Osteoblast (primary cell): ENCODE results near the gene SORCS1. TPM values are rescaled to one million over a fixed set of nuclear protein-coding genes. Genes with fewer than 3 reads are reported as not detected.

Experiments used
- DNase-seq: peaks from one replicate; pipeline ENCODE4 v3.0.0; 2011; ENCODE audit warnings: low spot score, mixed read lengths; ENCODE audit not compliant: insufficient read length; ENCODE audit errors: missing footprints
- H2AFZ ChIP-seq: 2 replicates; pipeline ENCODE4 v1.6.0; 2011; ENCODE audit warnings: mild to moderate bottlenecking, low read length
- H3K27ac ChIP-seq: 2 replicates; pipeline ENCODE4 v1.5.1; 2011; ENCODE audit warnings: mild to moderate bottlenecking, low read depth, low read length, moderate library complexity
- H3K27me3 ChIP-seq: 2 replicates; pipeline ENCODE4 v1.6.0; 2012; ENCODE audit warnings: mild to moderate bottlenecking, control low read depth, inconsistent platforms, low read length, moderate library complexity; ENCODE audit not compliant: insufficient read depth
- H3K36me3 ChIP-seq: 2 replicates; pipeline ENCODE4 v1.5.1; 2011; ENCODE audit warnings: mild to moderate bottlenecking, low read length, control low read depth, moderate library complexity; ENCODE audit not compliant: insufficient read depth
- H3K4me1 ChIP-seq: 2 replicates; pipeline ENCODE4 v1.5.1; 2011; ENCODE audit warnings: mild to moderate bottlenecking, low read length, control low read depth, moderate library complexity; ENCODE audit not compliant: insufficient read depth
- H3K4me2 ChIP-seq: 2 replicates; pipeline ENCODE4 v1.6.0; 2011; ENCODE audit warnings: mild to moderate bottlenecking, low read length; ENCODE audit not compliant: insufficient read depth
- H3K4me3 ChIP-seq: fragments of 200-600 bp; sonication (generic); 3 replicates; pipeline ENCODE4 v1.5.1; 2012; ENCODE audit warnings: mild to moderate bottlenecking, low read length, inconsistent platforms; ENCODE audit not compliant: insufficient read depth
- H3K79me2 ChIP-seq: 2 replicates; pipeline ENCODE4 v1.6.0; 2012; ENCODE audit warnings: mild to moderate bottlenecking, low read length, control low read depth, inconsistent platforms; ENCODE audit not compliant: insufficient read depth
- H3K9me3 ChIP-seq: 2 replicates; pipeline ENCODE4 v1.5.1; 2011; ENCODE audit warnings: low read depth, low read length, control low read depth
- H4K20me1 ChIP-seq: 2 replicates; pipeline ENCODE4 v1.6.0; 2012; ENCODE audit warnings: mild to moderate bottlenecking, low read length, control low read depth; ENCODE audit not compliant: insufficient read depth
- total RNA-seq: library from RNA; depleted of rRNA; stranded (reverse); fragments of >200 nt; gene quantifications from 2 replicates; pipeline ENCODE4 v1.2.3, GENCODE V29; 2012
- TF ChIP-seq, protein P1 (sequence below): IDR thresholded peaks from 2 replicates; pipeline ENCODE4 v1.5.1; 2011; ENCODE audit warnings: mild to moderate bottlenecking, low read depth, low read length, moderate library complexity; ENCODE audit errors: extremely low read depth

Gene SORCS1
- total RNA-seq, 1 donor: not detected

DNA sequence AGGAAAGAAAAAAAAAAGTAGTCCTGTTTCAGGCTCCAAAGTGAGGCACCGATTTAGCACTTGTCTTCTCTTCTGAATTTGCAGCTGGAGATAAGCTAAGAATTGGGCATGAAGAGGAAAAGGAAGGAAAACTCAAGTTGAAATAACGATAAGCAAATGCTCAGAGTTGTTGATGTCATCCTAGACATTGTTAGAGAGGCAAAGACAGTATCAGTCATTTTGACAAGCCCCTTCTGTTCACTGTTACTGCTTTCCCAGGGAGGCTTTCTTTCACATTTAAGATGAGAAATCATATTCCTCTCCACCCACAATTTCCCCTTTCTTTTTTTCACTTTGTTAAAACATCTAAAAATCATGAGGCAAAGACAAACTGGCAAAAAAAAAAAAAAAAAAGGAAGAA, 41.8 kb downstream of the SORCS1 start:
- no peaks in the 10 kb centered on the region for H3K79me2 ChIP-seq
- DNase-seq: no peak
- H3K27ac ChIP-seq: no peak overlapping the region
- H3K4me2 ChIP-seq: no peak overlapping the region
- no peaks in the 10 kb centered on the region for H3K36me3 ChIP-seq
- no peaks in the 10 kb centered on the region for H3K4me1 ChIP-seq
- no peak overlapping the region for H2AFZ ChIP-seq
- H3K27me3 ChIP-seq: no peaks in the 10 kb centered on the region
- H4K20me1 ChIP-seq: no peaks in the 10 kb centered on the region
- TF ChIP-seq, protein P1, sequence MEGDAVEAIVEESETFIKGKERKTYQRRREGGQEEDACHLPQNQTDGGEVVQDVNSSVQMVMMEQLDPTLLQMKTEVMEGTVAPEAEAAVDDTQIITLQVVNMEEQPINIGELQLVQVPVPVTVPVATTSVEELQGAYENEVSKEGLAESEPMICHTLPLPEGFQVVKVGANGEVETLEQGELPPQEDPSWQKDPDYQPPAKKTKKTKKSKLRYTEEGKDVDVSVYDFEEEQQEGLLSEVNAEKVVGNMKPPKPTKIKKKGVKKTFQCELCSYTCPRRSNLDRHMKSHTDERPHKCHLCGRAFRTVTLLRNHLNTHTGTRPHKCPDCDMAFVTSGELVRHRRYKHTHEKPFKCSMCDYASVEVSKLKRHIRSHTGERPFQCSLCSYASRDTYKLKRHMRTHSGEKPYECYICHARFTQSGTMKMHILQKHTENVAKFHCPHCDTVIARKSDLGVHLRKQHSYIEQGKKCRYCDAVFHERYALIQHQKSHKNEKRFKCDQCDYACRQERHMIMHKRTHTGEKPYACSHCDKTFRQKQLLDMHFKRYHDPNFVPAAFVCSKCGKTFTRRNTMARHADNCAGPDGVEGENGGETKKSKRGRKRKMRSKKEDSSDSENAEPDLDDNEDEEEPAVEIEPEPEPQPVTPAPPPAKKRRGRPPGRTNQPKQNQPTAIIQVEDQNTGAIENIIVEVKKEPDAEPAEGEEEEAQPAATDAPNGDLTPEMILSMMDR: no peak
- H3K4me3 ChIP-seq: no peak overlapping the region
- H3K9me3 ChIP-seq: no peaks in the 10 kb centered on the region

DNA sequence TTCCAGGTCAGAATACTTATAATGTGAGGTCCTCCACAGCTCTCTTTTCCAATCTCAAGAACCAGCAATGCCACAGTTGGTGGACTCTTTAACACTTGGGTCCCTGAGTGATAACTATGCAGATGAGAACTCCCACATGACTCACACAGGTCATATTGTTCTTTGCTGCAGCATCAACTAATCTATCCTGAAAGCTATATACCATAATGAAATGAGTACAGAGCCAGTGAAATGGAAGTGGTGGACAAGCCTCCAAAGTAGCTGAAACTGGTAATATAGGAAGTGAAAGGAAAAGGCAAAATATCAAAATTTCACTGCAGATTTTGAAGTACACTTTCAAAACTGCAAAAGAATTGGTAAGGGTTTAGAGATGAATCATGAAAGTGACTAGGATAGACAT, 45.6 kb downstream of the SORCS1 start:
- TF ChIP-seq, protein P1: no peak
- no peak for DNase-seq
- no peaks in the 10 kb centered on the region for H3K9me3 ChIP-seq
- no peaks in the 10 kb centered on the region for H4K20me1 ChIP-seq
- H3K4me1 ChIP-seq: no peaks in the 10 kb centered on the region
- no peak overlapping the region for H3K27ac ChIP-seq
- no peaks in the 10 kb centered on the region for H3K36me3 ChIP-seq
- H3K27me3 ChIP-seq: no peaks in the 10 kb centered on the region
- no peak overlapping the region for H3K4me3 ChIP-seq
- H3K4me2 ChIP-seq: no peak overlapping the region
- H3K79me2 ChIP-seq: no peaks in the 10 kb centered on the region
- H2AFZ ChIP-seq: no peak overlapping the region

DNA sequence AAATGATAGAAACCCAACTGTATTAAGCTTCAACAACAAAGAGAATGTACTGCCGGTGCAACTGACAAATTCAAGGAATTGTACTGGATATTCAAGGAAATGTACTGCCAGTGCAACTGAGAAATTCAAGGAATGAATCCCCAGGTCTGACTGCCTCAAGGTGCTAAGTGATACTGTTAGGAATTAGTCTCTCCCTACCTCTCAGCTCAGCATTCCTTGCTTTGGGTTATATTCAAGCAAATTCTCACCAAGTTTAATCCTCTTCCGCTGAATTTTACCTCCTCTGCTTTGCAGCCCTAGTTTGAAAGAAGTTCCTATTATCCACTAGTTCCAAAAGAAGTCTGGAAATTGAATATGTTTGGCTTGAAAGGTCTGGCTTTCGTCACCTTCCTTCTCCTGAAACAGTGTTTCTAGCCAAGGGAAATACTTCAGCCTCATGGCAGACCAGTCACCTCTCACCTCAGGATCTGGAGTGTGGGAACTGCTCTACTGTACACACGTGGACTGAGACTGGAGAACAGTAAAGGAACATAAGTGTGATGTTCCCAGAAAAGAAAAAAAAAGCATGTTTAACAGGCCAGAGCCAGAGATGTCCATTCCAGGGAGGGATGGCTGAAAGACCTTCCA, 60.4 kb downstream of the SORCS1 start:
- Histone ChIP-seq H3K9me3 (no peaks in the 10 kb centered on the region), H3K4me3 (no peak overlapping the region), H3K4me2 (no peak overlapping the region), H3K4me1 (no peaks in the 10 kb centered on the region), H4K20me1 (no peaks in the 10 kb centered on the region), H3K36me3 (no peaks in the 10 kb centered on the region), H3K27me3 (no peaks in the 10 kb centered on the region), H3K79me2 (no peaks in the 10 kb centered on the region), H2AFZ (no peak overlapping the region), H3K27ac (no peak overlapping the region)
- TF ChIP-seq, protein P1: no peak
- peak; percentile 38 for DNase-seq

DNA sequence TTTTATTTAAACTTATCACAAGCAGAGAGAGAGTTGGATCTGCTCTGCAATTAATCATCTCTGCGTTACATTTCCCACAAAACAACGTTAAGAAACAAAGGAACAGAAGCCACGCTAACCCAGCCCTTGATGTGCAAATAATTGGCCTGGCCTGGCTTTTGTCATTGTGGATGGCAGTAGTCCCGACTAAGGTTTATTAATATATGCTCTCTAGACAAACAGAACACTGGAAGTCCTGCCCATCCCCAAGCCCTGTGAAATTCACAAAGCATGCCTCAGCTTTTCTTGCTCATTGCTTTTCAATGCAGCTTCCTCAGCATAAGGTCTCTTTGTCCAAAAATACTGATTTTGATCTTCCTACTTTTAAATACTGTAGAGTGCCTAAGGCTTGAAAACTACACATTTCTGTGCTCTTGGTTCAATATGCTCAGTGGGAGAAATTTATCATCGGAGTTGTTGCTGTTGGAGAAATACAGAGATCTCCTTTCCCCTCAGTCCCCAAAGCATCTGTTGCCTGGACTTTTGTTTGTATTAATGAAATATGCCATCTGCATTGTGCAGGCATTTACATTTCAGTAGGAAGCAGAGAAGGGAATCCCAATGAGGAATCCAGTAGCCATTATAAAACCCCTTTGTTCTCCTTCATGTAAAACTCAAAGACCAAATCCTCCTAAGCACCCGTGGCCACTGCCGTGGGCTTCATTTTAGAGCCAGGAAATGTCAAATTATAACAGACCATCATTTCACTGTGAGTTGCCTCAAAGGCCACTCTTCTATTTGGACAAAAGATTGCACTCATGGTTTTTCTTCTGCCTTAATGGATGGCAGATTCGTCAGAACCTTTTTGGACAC, 61.1 kb downstream of the SORCS1 start:
- Histone ChIP-seq H3K4me3 (no peak overlapping the region), H3K9me3 (no peaks in the 10 kb centered on the region), H3K79me2 (no peaks in the 10 kb centered on the region), H3K4me2 (no peak overlapping the region), H3K27me3 (no peaks in the 10 kb centered on the region), H3K36me3 (no peaks in the 10 kb centered on the region), H4K20me1 (no peaks in the 10 kb centered on the region), H2AFZ (no peak overlapping the region), H3K4me1 (no peaks in the 10 kb centered on the region), H3K27ac (no peak overlapping the region)
- TF ChIP-seq, protein P1: no peak
- DNase-seq: no peak
